Spleen (tissue), 7 donors: ENCODE results near the gene ZNF197.

Source experiments
- CTCF ChIP-seq, 11 experiments: fragments of 200-600 bp in 7 of 11; fragments of 450-650 bp in 4 of 11; sonication (generic) in 4 of 11; IDR thresholded peaks in 8 of 11; conservative IDR thresholded peaks in 3 of 11; 1 replicate in 7 of 11; 2 replicates in 4 of 11; pipeline versions ENCODE4 v1.4.0 to v1.8.0; 2016 to 2021; ENCODE audit warnings: antibody characterized with exemption in 11 of 11, inconsistent platforms in 4 of 11, mild to moderate bottlenecking in 1 of 11
- POLR2A ChIP-seq, 3 donors: fragments of 450-650 bp; IDR thresholded peaks; one replicate each; pipeline ENCODE4 v1.5.1; 2017; ENCODE audit warnings: antibody characterized with exemption in 3 of 3, mild to moderate bottlenecking in 1 of 3
- POLR2AphosphoS5 ChIP-seq, 3 donors: sonication (generic); formaldehyde crosslinking; IDR thresholded peaks; one replicate each; pipeline ENCODE4 v1.5.1; 2017; ENCODE audit warnings: antibody characterized with exemption in 3 of 3
- donor health status: DM: no; HTN: no; CAD: no; lungs with moderate emphysema.
- donor health status: DM: no; HTN: no; CAD: no.
- donor health status: DM: no; HTN: no; CAD: no.

GRCh38 chr3:44685128-44685800 lies 60.4 kb downstream of the ZNF197 start:
- TF ChIP-seq POLR2AphosphoS5 (IDR thresholded peaks at IDR 0.05) (peak; percentile 65 to 77 (median 73)), CTCF (IDR thresholded peaks at IDR 0.05 in 8 of 11, conservative IDR thresholded peaks at IDR 0.05 in 3 of 11) (peak in 1 of 11 experiments; percentile 15), POLR2A (IDR thresholded peaks at IDR 0.05) (no peak)
